H1 (cell line): ENCODE results near the gene RERE. TPM values are rescaled to one million over a fixed set of nuclear protein-coding genes. Genes with fewer than 3 reads are reported as not detected.

Source experiments
- CTCF ChIA-PET: fragments of 300-600 bp; sonication (Branson Sonifier 250); formaldehyde crosslinking; loops from one replicate; lab custom pipeline; 2021; ENCODE audit not compliant: partially characterized antibody; lab: Charles Lee
- POLR2A ChIA-PET: fragments of 300-600 bp; sonication (Branson Sonifier 250); formaldehyde crosslinking; loops from one replicate; lab custom pipeline; 2021; ENCODE audit warnings: inconsistent platforms; ENCODE audit not compliant: partially characterized antibody; lab: Charles Lee
- DNase-seq, 2 experiments: peaks; one replicate each; pipeline versions ENCODE4 v3.0.0 to v3.0.0-alpha.2; 2010 to 2022; ENCODE audit warnings: low spot score in 2 of 2, low read depth in 1 of 2, mixed read lengths in 1 of 2
- FAIRE-seq: peaks from 2 replicates; lab custom pipeline; 2011; peaks lifted over from hg19 to GRCh38; lab: Jason Lieb, UNC
- H2AFZ ChIP-seq: 2 replicates; pipeline ENCODE4 v1.8.1; 2012; ENCODE audit warnings: low read length, inconsistent platforms
- H2AK5ac ChIP-seq: 2 replicates; pipeline ENCODE4 v1.6.1; 2013; ENCODE audit warnings: low read depth, low read length
- H2BK120ac ChIP-seq: replicated peaks from 2 replicates; pipeline ENCODE3; 2013; ENCODE audit warnings: low read depth, low read length, inconsistent platforms
- H2BK12ac ChIP-seq: 2 replicates; pipeline ENCODE4 v1.6.1; 2013; ENCODE audit warnings: low read depth, low read length
- H2BK15ac ChIP-seq: 2 replicates; pipeline ENCODE4 v1.6.1; 2013; ENCODE audit warnings: low read length
- H2BK20ac ChIP-seq: 2 replicates; pipeline ENCODE4 v1.6.1; 2013; ENCODE audit warnings: low read length
- H2BK5ac ChIP-seq: 2 replicates; pipeline ENCODE4 v1.6.1; 2013; ENCODE audit warnings: low read depth, low read length
- H3K14ac ChIP-seq: 2 replicates; pipeline ENCODE4 v1.6.1; 2013; ENCODE audit warnings: inconsistent platforms; ENCODE audit not compliant: insufficient read length
- H3K18ac ChIP-seq: 2 replicates; pipeline ENCODE4 v1.6.1; 2013; ENCODE audit warnings: low read length; ENCODE audit errors: extremely low read depth
- H3K23ac ChIP-seq: 2 replicates; pipeline ENCODE4 v1.6.1; 2013; ENCODE audit warnings: inconsistent platforms; ENCODE audit not compliant: insufficient read length
- H3K23me2 ChIP-seq: 2 replicates; pipeline ENCODE4 v1.6.1; 2013; ENCODE audit warnings: low read depth, low read length
- H3K27ac ChIP-seq: 2 replicates; pipeline ENCODE4 v1.6.1; 2011; ENCODE audit warnings: low read depth, low read length, inconsistent platforms
- H3K27me3 ChIP-seq, 4 experiments: replicated peaks in 1 of 4; 1 replicate in 1 of 4; 2 replicates in 3 of 4; pipeline versions ENCODE4 v1.6.1 to v1.8.1; 2011 to 2013; ENCODE audit warnings: low read length in 3 of 4, mild to moderate bottlenecking in 3 of 4, inconsistent platforms in 2 of 4, mixed read lengths in 2 of 4, moderate library complexity in 1 of 4; ENCODE audit not compliant: control insufficient read depth in 3 of 4, insufficient read depth in 3 of 4; ENCODE audit errors: extremely low read depth in 1 of 4
- H3K36me3 ChIP-seq, 4 experiments: 2 replicates each; pipeline versions ENCODE4 v1.6.1 to v1.8.1; 2011 to 2013; ENCODE audit warnings: mild to moderate bottlenecking in 4 of 4, low read length in 3 of 4, moderate library complexity in 2 of 4, control low read depth in 1 of 4, inconsistent platforms in 1 of 4; ENCODE audit not compliant: insufficient read depth in 4 of 4, control insufficient read depth in 2 of 4
- H3K4ac ChIP-seq: replicated peaks from 2 replicates; pipeline ENCODE3; 2013; ENCODE audit warnings: low read length, low read depth, mixed read lengths, inconsistent platforms; ENCODE audit not compliant: insufficient read length
- H3K4me1 ChIP-seq, 4 experiments: replicated peaks in 1 of 4; 1 replicate in 1 of 4; 2 replicates in 3 of 4; pipeline versions ENCODE4 v1.6.1 to v1.8.1; 2011 to 2013; ENCODE audit warnings: low read length in 3 of 4, inconsistent platforms in 2 of 4, mixed read lengths in 1 of 4; ENCODE audit not compliant: insufficient read depth in 4 of 4, control insufficient read depth in 3 of 4
- H3K4me2 ChIP-seq, 2 experiments: 2 replicates each; pipeline versions ENCODE4 v1.6.1 to v1.8.1; 2011 to 2013; ENCODE audit warnings: low read depth in 2 of 2, low read length in 2 of 2, control low read depth in 1 of 2, inconsistent platforms in 1 of 2, mild to moderate bottlenecking in 1 of 2; ENCODE audit not compliant: insufficient read depth in 1 of 2
- H3K4me3 ChIP-seq, 4 experiments: fragments of 200-600, 300-600 bp in 1 of 4; sonication (generic), shearing (Covaris generic), sonication (Bioruptor Twin) in 1 of 4; 2 replicates each; pipeline versions ENCODE4 v1.5.1 to v1.8.1; 2011 to 2016; ENCODE audit warnings: low read length in 4 of 4, low read depth in 3 of 4, control low read depth in 2 of 4, inconsistent platforms in 2 of 4, mild to moderate bottlenecking in 2 of 4, mixed read lengths in 1 of 4, moderate library complexity in 1 of 4; ENCODE audit not compliant: insufficient read depth in 2 of 4; ENCODE audit errors: extremely low read depth in 1 of 4
- H3K56ac ChIP-seq: replicated peaks from 2 replicates; pipeline ENCODE3; 2013; ENCODE audit warnings: low read depth, mild to moderate bottlenecking, mixed read lengths, low read length, inconsistent platforms; ENCODE audit not compliant: insufficient read length
- H3K79me1 ChIP-seq: 2 replicates; pipeline ENCODE4 v1.6.1; 2013; ENCODE audit warnings: low read depth, low read length, control low read depth
- H3K79me2 ChIP-seq, 2 experiments: 2 replicates each; pipeline versions ENCODE4 v1.6.1 to v1.8.1; 2012 to 2013; ENCODE audit warnings: low read length in 2 of 2, mild to moderate bottlenecking in 2 of 2, inconsistent platforms in 1 of 2; ENCODE audit not compliant: insufficient read depth in 2 of 2, control insufficient read depth in 1 of 2
- H3K9ac ChIP-seq, 4 experiments: replicated peaks in 1 of 4; 1 replicate in 1 of 4; 2 replicates in 3 of 4; pipeline versions ENCODE4 v1.6.1 to v1.8.1; 2011 to 2013; ENCODE audit warnings: low read depth in 3 of 4, low read length in 3 of 4, control low read depth in 2 of 4, mild to moderate bottlenecking in 2 of 4, moderate library complexity in 2 of 4, inconsistent platforms in 1 of 4; ENCODE audit errors: extremely low read depth in 1 of 4
- H3K9me3 ChIP-seq, 2 experiments: 2 replicates each; pipeline versions ENCODE4 v1.6.1 to v1.8.1; 2012 to 2013; ENCODE audit warnings: mild to moderate bottlenecking in 2 of 2, moderate library complexity in 2 of 2, control low read depth in 1 of 2, inconsistent platforms in 1 of 2, low read depth in 1 of 2, low read length in 1 of 2, mixed read lengths in 1 of 2; ENCODE audit not compliant: insufficient read depth in 2 of 2
- H4K20me1 ChIP-seq, 2 experiments: replicated peaks in 1 of 2; 2 replicates each; pipeline versions ENCODE3 to v1.8.1; 2011 to 2013; ENCODE audit warnings: inconsistent platforms in 2 of 2, low read length in 2 of 2, mild to moderate bottlenecking in 1 of 2; ENCODE audit not compliant: insufficient read depth in 2 of 2, control insufficient read depth in 1 of 2
- H4K5ac ChIP-seq: 2 replicates; pipeline ENCODE4 v1.6.1; 2013; ENCODE audit warnings: low read length, low read depth, mixed read lengths, inconsistent platforms; ENCODE audit not compliant: insufficient read length
- H4K8ac ChIP-seq: 2 replicates; pipeline ENCODE4 v1.8.0; 2013; ENCODE audit warnings: mild to moderate bottlenecking, moderate library complexity, low read length, inconsistent platforms; ENCODE audit not compliant: insufficient read depth; ENCODE audit errors: extremely low read depth
- H4K91ac ChIP-seq: replicated peaks from 2 replicates; pipeline ENCODE3; 2013; ENCODE audit warnings: low read length, mixed read lengths, inconsistent platforms; ENCODE audit not compliant: insufficient read length
- BRCA1 ChIP-seq: IDR thresholded peaks from 2 replicates; pipeline ENCODE4 v1.6.1; 2012; ENCODE audit warnings: low read depth, low read length, improper control_type of control experiment
- CHD2 ChIP-seq: IDR thresholded peaks from 2 replicates; pipeline ENCODE4 v1.6.1; 2012; ENCODE audit warnings: low read length, improper control_type of control experiment
- GABPA ChIP-seq: IDR thresholded peaks from 2 replicates; pipeline ENCODE4 v1.6.1; 2011; ENCODE audit warnings: mild to moderate bottlenecking, low read length, moderate library complexity, borderline replicate concordance; ENCODE audit not compliant: insufficient read depth
- GTF2F1 ChIP-seq: IDR thresholded peaks from 2 replicates; pipeline ENCODE4 v1.6.1; 2012; ENCODE audit warnings: low read depth, low read length, improper control_type of control experiment, borderline replicate concordance
- SIN3A ChIP-seq, 2 experiments: IDR thresholded peaks in 1 of 2; conservative IDR thresholded peaks in 1 of 2; 2 replicates each; pipeline ENCODE4 v1.6.1; 2011 to 2012; ENCODE audit warnings: low read length in 2 of 2, improper control_type of control experiment in 1 of 2, low read depth in 1 of 2, mild to moderate bottlenecking in 1 of 2
- SP1 ChIP-seq: IDR thresholded peaks from 2 replicates; pipeline ENCODE4 v1.6.1; 2011; ENCODE audit warnings: low read depth, low read length
- SP4 ChIP-seq: IDR thresholded peaks from 2 replicates; pipeline ENCODE4 v1.6.1; 2012; ENCODE audit warnings: low read length, inconsistent platforms
- YY1 ChIP-seq: IDR thresholded peaks from 2 replicates; pipeline ENCODE4 v1.6.1; 2011; ENCODE audit warnings: low read depth, mild to moderate bottlenecking, low read length
- ZNF274 ChIP-seq: IDR thresholded peaks from 2 replicates; pipeline ENCODE4 v1.7.0; 2012; ENCODE audit warnings: low read length, borderline replicate concordance; ENCODE audit errors: extremely low read depth
- WGBS, 2 experiments: shearing (Covaris generic) in 1 of 2; methylation state at CpG; one replicate each; pipeline versions ENCODE4 v1.1.6 to v1.1.7; 2013 to 2015; ENCODE audit warnings: low lambda C conversion rate in 2 of 2, mixed read lengths in 2 of 2, inconsistent platforms in 1 of 2, low coverage in 1 of 2, missing lambda C conversion rate in 1 of 2; ENCODE audit not compliant: insufficient replicate concordance in 2 of 2, insufficient coverage in 1 of 2, insufficient read length in 1 of 2; ENCODE audit errors: extremely low coverage in 1 of 2, missing lambda C conversion rate in 1 of 2; 5-methylcytosine and 5-hydroxymethylcytosine counted together
- polyA plus RNA-seq, 7 experiments: library from polyadenylated mRNA; depleted of rRNA in 3 of 7; stranded (reverse) in 5 of 7; unstranded in 2 of 7; fragments of >200 nt in 5 of 7; fragments of 200-250 nt in 2 of 7; gene quantifications; 1 replicate in 5 of 7; 2 replicates in 1 of 7; 4 replicates in 1 of 7; pipeline versions ENCODE4 v1.2.1 to v1.2.3, GENCODE V29; 2011 to 2013; ENCODE audit warnings: missing spikeins in 2 of 7, mixed read lengths in 2 of 7
- total RNA-seq: library from RNA; stranded (reverse); fragmentation: NEBNext Ultra II Directional; extraction: Animal tissue kit (Norgen Biotek cat#: 25700); gene quantifications from 2 replicates; pipeline ENCODE4 v1.2.1, GENCODE V29; 2021

Gene RERE
- total and polyA plus RNA-seq, 2 of the 8 experiments (the other 6 are each of a cell fraction or from before 2014, with no cell fraction given), result 15.3 to 142 TPM

GRCh38 chr1:8653878-8654277 is 163.6 kb downstream of the RERE start:
- 88% methylated on average over 4 of the region's 4 CpGs; no CpG with 5 or more reads in 1 of the 2 experiments for WGBS, 2 experiments

More at GRCh38 chr1:8653878-8654277, 163.6 kb downstream of the RERE start:
- Histone ChIP-seq H4K5ac (no peak overlapping the region), H3K9me3 (no peaks in the 10 kb centered on the region), H2BK120ac (no peak overlapping the region), H3K56ac (no peak overlapping the region), H4K91ac (no peak overlapping the region), H2AK5ac (no peak overlapping the region), H2BK15ac (no peak overlapping the region), H3K27ac (no peak overlapping the region), H3K18ac (no peak overlapping the region), H2AFZ (no peak overlapping the region), H2BK20ac (no peak overlapping the region), H3K4me3 (no peak overlapping the region), H3K23me2 (no peaks in the 10 kb centered on the region), H3K4ac (no peak overlapping the region), H3K4me1 (peaks cover 0 to 5% (median 0%) of the 10 kb centered on the region in 4 experiments; a peak in 1 of 7 replicates), H3K4me2 (no peak overlapping the region), H3K36me3 (peaks cover 0 to 9% (median 5%) of the 10 kb centered on the region in 4 experiments; a peak in 3 of 8 replicates), H4K8ac (no peak overlapping the region), H2BK5ac (no peak overlapping the region), H3K23ac (no peak overlapping the region), H4K20me1 (peaks cover 10 to 11% of the 10 kb centered on the region in 2 experiments), H3K79me2 (peaks cover 14 to 91% of the 10 kb centered on the region in 2 experiments), H3K9ac (no peak overlapping the region), H3K79me1 (peaks cover 6% of the 10 kb centered on the region; the same call in 1 of the 2 replicates), H2BK12ac (no peak overlapping the region), H3K27me3 (no peaks in the 10 kb centered on the region), H3K14ac (no peak overlapping the region)
- DNase-seq (no peak), FAIRE-seq (no peak)
- no peak for TF ChIP-seq BRCA1
- TF ChIP-seq GABPA, result no peak
- no peak for TF ChIP-seq SP4
- no peak for TF ChIP-seq ZNF274
- TF ChIP-seq SIN3A (conservative IDR thresholded peaks at IDR 0.05 in 1 of 2, IDR thresholded peaks at IDR 0.05 in 1 of 2; ENCODE audit: low read depth in 1 of 2, low read length in 2 of 2), result no peak
- no peak for TF ChIP-seq YY1
- TF ChIP-seq CHD2, result no peak
- TF ChIP-seq GTF2F1, result no peak
- TF ChIP-seq SP1, result no peak
- CTCF ChIA-PET, result interaction anchor here (0.7 to 2.9 kb wide), 7 partner anchors 13 to 195 kb away, joined by 3 to 12 read pairs (median 3); no protein-coding TSS in a partner anchor
- POLR2A ChIA-PET, result no interaction called here
